Muscle of leg (tissue), 11 donors: ENCODE measurements around the gene CRYBG3. TPM values are rescaled to one million over a fixed set of nuclear protein-coding genes. Genes with fewer than 3 reads are reported as not detected.

Experiments
- DNase-seq: peaks from one replicate; pipeline ENCODE4 v3.0.0; 2013
- H3K27ac ChIP-seq: one replicate; pipeline ENCODE4 v1.5.1; 2013; ENCODE audit warnings: mild to moderate bottlenecking, low read length, control low read depth
- H3K27me3 ChIP-seq: one replicate; pipeline ENCODE4 v1.6.1; 2013; ENCODE audit warnings: low read length; ENCODE audit not compliant: control insufficient read depth, insufficient read depth
- H3K36me3 ChIP-seq: one replicate; pipeline ENCODE4 v1.6.1; 2013; ENCODE audit warnings: low read length; ENCODE audit not compliant: control insufficient read depth, insufficient read depth
- H3K4me1 ChIP-seq: one replicate; pipeline ENCODE4 v1.6.1; 2013; ENCODE audit warnings: low read length; ENCODE audit not compliant: control insufficient read depth, insufficient read depth
- H3K4me3 ChIP-seq: one replicate; pipeline ENCODE4 v1.5.1; 2013; ENCODE audit warnings: low read length, control low read depth
- H3K9me3 ChIP-seq: replicated peaks from 2 replicates; pipeline ENCODE4 v1.6.1; 2013; ENCODE audit warnings: low read depth, low read length; ENCODE audit not compliant: control insufficient read depth
- WGBS: methylation state at CpG from one replicate; pipeline ENCODE4 v1.1.5; 2013; ENCODE audit warnings: missing lambda C conversion rate; ENCODE audit not compliant: insufficient coverage; 5-methylcytosine and 5-hydroxymethylcytosine counted together
- polyA plus RNA-seq, 8 donors: library from polyadenylated mRNA; unstranded; fragments of 120-200 nt; gene quantifications; one replicate each; pipeline versions ENCODE4 v1.2.1 to v1.2.3, GENCODE V29; 2013; ENCODE audit warnings: inconsistent platforms in 1 of 8, low replicate concordance in 1 of 8; ENCODE audit not compliant: insufficient read length in 8 of 8, insufficient read depth in 1 of 8
- total RNA-seq: library from RNA; stranded (reverse); fragments of 120-200 nt; gene quantifications from one replicate; pipeline ENCODE4 v1.2.4, GENCODE V29; 2013

The CRYBG3 gene
- total and polyA plus RNA-seq, 9 donors, result 18.3 to 37.2 (median 22.5) TPM

DNA sequence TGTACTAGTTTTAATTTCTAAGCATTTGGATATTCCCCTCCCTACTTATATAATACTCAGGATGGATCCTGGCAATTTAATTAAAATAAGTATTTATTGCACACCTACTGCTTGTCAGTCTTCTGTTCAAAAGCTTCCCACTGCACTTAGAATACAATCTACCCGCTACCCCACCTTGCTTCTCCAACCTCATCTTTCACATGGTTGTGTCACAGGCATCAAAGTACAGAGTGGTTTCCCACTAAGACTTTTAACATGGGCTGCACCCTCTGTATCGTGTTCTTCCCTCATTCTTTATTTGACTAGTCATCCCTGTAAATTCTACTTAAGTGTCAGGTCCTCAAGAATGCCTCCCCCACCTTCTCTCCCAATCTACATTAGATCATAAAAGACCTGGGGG, 115.4 kb downstream of the CRYBG3 start:
- H3K36me3 ChIP-seq, result peaks cover 31% of the 10 kb centered on the region
- H3K9me3 ChIP-seq, result no peaks in the 10 kb centered on the region
- WGBS, result 83% methylated on average over 2 of the region's 2 CpGs
- H3K4me1 ChIP-seq, result peaks cover 3% of the 10 kb centered on the region
- no peak for DNase-seq
- no peak overlapping the region for H3K4me3 ChIP-seq
- H3K27me3 ChIP-seq, result no peaks in the 10 kb centered on the region
- H3K27ac ChIP-seq, result no peak overlapping the region

GRCh38 chr3:97938444-97938843, 116.6 kb downstream of the CRYBG3 start:
- DNase-seq, result no peak
- Histone ChIP-seq H3K36me3 (peaks cover 36% of the 10 kb centered on the region), H3K9me3 (no peaks in the 10 kb centered on the region), H3K4me3 (no peak overlapping the region), H3K27me3 (no peaks in the 10 kb centered on the region), H3K27ac (no peak overlapping the region), H3K4me1 (no peaks in the 10 kb centered on the region)
- WGBS, result no CpG with 5 or more reads among the region's 1 CpG

DNA sequence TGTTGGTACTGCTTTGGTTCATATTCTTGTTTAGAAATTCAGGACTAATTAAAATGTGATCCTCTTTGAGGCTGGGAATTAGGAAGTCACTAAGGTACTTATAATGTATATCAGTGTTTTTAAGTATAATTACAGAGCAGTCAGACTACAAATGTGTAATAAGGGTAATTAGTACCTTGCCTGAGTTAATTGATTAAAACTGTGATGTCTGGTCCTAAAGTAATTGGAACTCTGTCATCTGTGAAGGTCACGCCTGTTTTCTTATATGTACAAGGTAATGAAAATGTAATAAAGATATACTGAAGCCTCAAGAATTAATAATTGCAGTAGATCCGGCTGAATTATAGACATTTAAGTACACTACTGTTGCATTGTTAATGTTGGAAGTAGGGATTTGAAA, 117.6 kb downstream of the CRYBG3 start:
- WGBS, result no CpG with 5 or more reads among the region's 2 CpGs
- DNase-seq, result no peak
- Histone ChIP-seq H3K4me3 (no peak overlapping the region), H3K4me1 (no peaks in the 10 kb centered on the region), H3K36me3 (peaks cover 27% of the 10 kb centered on the region), H3K27me3 (no peaks in the 10 kb centered on the region), H3K27ac (no peak overlapping the region), H3K9me3 (no peaks in the 10 kb centered on the region)

GRCh38 chr3:97940034-97940433, 118.2 kb downstream of the CRYBG3 start:
- Histone ChIP-seq H3K9me3 (no peaks in the 10 kb centered on the region), H3K36me3 (peaks cover 29% of the 10 kb centered on the region)
- 78% methylated on average over 1 of the region's 1 CpG for WGBS

GRCh38 chr3:97942801-97943546, 121.2 kb downstream of the CRYBG3 start:
- no CpG with 5 or more reads among the region's 4 CpGs for WGBS
- no peaks in the 10 kb centered on the region for H3K4me1 ChIP-seq

More at GRCh38 chr3:97940034-97940433, 118.2 kb downstream of the CRYBG3 start:
- H3K4me1 ChIP-seq, result no peaks in the 10 kb centered on the region
- H3K27ac ChIP-seq, result no peak overlapping the region
- no peaks in the 10 kb centered on the region for H3K27me3 ChIP-seq
- no peak overlapping the region for H3K4me3 ChIP-seq
- no peak for DNase-seq

GRCh38 chr3:97948351-97949109, 126.7 kb downstream of the CRYBG3 start:
- no peak for DNase-seq
- 89% methylated on average over 3 of the region's 5 CpGs for WGBS
- no peaks in the 10 kb centered on the region for H3K27me3 ChIP-seq
- no peaks in the 10 kb centered on the region for H3K9me3 ChIP-seq
- peaks cover 60% of the 10 kb centered on the region for H3K36me3 ChIP-seq
- no peak overlapping the region for H3K4me3 ChIP-seq
- no peaks in the 10 kb centered on the region for H3K4me1 ChIP-seq
- no peak overlapping the region for H3K27ac ChIP-seq

More at GRCh38 chr3:97942801-97943546, 121.2 kb downstream of the CRYBG3 start:
- Histone ChIP-seq H3K27ac (no peak overlapping the region), H3K27me3 (no peaks in the 10 kb centered on the region), H3K9me3 (no peaks in the 10 kb centered on the region), H3K4me3 (no peak overlapping the region), H3K36me3 (peaks cover 34% of the 10 kb centered on the region)
- no peak for DNase-seq

GRCh38 chr3:97949110-97949485, 127.3 kb downstream of the CRYBG3 start:
- Histone ChIP-seq H3K36me3 (peaks cover 65% of the 10 kb centered on the region), H3K4me3 (no peak overlapping the region), H3K27me3 (no peaks in the 10 kb centered on the region), H3K9me3 (no peaks in the 10 kb centered on the region), H3K27ac (no peak overlapping the region), H3K4me1 (no peaks in the 10 kb centered on the region)
- no peak for DNase-seq
- WGBS, result 65% methylated on average over 2 of the region's 2 CpGs

DNA sequence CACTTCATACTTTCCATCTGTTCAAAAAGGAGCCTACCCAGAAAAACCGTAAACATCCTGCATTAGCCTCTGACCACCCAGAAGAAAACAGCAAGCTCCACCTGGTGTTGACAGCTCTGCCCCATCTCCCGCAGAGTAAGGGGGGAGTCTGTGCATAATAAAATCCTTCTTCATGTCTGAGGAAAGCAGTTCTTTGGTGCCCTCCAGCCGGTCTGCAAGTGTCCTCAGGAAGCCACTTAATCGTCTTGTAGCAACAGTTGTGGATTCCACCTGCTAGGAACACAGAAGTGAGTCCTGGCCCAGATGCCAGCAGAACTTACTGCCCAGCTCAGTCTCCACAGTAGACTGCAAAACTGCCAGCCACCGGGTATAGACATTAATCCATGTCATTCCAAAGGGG, 127.9 kb downstream of the CRYBG3 start:
- Histone ChIP-seq H3K36me3 (peaks cover 72% of the 10 kb centered on the region), H3K27me3 (no peaks in the 10 kb centered on the region), H3K4me1 (no peaks in the 10 kb centered on the region), H3K27ac (no peak overlapping the region), H3K9me3 (no peaks in the 10 kb centered on the region), H3K4me3 (no peak overlapping the region)
- 64% methylated on average over 4 of the region's 5 CpGs for WGBS
- no peak for DNase-seq

- H3K4me3 ChIP-seq, result no peak overlapping the region
- peaks cover 74% of the 10 kb centered on the region for H3K36me3 ChIP-seq
- no peaks in the 10 kb centered on the region for H3K4me1 ChIP-seq
- no peak for DNase-seq
- H3K27me3 ChIP-seq, result no peaks in the 10 kb centered on the region
- no CpG with 5 or more reads among the region's 3 CpGs for whole genome bisulfite sequencing
- no peaks in the 10 kb centered on the region for H3K9me3 ChIP-seq
- no peak overlapping the region for H3K27ac ChIP-seq
Observed at GRCh38 chr3:97950360-97950759, 128.5 kb downstream of the CRYBG3 start.

- 89% methylated on average over 3 of the region's 3 CpGs for WGBS
- no peak overlapping the region for H3K4me3 ChIP-seq
- no peak for DNase-seq
- no peaks in the 10 kb centered on the region for H3K4me1 ChIP-seq
- H3K27me3 ChIP-seq, result no peaks in the 10 kb centered on the region
- peaks cover 72% of the 10 kb centered on the region for H3K36me3 ChIP-seq
- no peaks in the 10 kb centered on the region for H3K9me3 ChIP-seq
- H3K27ac ChIP-seq, result no peak overlapping the region
Observed at GRCh38 chr3:97952280-97952679, 130.5 kb downstream of the CRYBG3 start.
